ENCODE measurements around the gene ROBO3. TPM values are rescaled to one million over a fixed set of nuclear protein-coding genes. Genes with fewer than 3 reads are reported as not detected.

Gene ROBO3
- total and polyA plus RNA-seq, 12 donors: 1.7 to 87.4 (median 19.1) TPM

DNA sequence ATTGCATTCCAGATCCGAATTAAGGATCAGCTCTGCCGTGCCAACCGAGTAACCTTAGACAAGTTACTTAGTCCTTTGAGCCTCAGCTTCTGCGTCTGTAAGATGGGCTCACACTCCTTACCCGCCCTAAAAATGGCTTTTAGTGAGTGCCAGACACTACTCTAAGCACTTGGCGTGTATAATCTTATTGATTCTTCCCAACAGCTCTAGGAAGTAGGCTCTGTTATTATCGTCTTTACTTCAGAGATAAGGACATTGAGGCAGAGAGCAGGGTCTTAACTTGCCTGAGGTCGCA lies 21.7 kb upstream of the ROBO3 start:
- Histone ChIP-seq H3K27ac (no peak overlapping the region), H3K36me3 (replicated peaks in 1 of 2) (no peaks in the 10 kb centered on the region), H3K4me3 (no peak overlapping the region), H3K4me1 (replicated peaks in 1 of 2) (peaks cover 11 to 19% of the 10 kb centered on the region in 2 donors), H3K9me3 (replicated peaks in 1 of 3) (no peaks in the 10 kb centered on the region), H3K27me3 (peaks cover 96% of the 10 kb centered on the region)
- no peak for TF ChIP-seq POLR2A (IDR thresholded peaks at IDR 0.05)
- TF ChIP-seq, protein P1, sequence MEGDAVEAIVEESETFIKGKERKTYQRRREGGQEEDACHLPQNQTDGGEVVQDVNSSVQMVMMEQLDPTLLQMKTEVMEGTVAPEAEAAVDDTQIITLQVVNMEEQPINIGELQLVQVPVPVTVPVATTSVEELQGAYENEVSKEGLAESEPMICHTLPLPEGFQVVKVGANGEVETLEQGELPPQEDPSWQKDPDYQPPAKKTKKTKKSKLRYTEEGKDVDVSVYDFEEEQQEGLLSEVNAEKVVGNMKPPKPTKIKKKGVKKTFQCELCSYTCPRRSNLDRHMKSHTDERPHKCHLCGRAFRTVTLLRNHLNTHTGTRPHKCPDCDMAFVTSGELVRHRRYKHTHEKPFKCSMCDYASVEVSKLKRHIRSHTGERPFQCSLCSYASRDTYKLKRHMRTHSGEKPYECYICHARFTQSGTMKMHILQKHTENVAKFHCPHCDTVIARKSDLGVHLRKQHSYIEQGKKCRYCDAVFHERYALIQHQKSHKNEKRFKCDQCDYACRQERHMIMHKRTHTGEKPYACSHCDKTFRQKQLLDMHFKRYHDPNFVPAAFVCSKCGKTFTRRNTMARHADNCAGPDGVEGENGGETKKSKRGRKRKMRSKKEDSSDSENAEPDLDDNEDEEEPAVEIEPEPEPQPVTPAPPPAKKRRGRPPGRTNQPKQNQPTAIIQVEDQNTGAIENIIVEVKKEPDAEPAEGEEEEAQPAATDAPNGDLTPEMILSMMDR (IDR thresholded peaks at IDR 0.05): no peak
- 8 to 13% (median 12%) methylated on average over 7 to 8 of the region's 8 CpGs for WGBS, 4 donors
- DNase-seq: no peak
- intact Hi-C loops (cut with DNase I): no loop called here

DNA sequence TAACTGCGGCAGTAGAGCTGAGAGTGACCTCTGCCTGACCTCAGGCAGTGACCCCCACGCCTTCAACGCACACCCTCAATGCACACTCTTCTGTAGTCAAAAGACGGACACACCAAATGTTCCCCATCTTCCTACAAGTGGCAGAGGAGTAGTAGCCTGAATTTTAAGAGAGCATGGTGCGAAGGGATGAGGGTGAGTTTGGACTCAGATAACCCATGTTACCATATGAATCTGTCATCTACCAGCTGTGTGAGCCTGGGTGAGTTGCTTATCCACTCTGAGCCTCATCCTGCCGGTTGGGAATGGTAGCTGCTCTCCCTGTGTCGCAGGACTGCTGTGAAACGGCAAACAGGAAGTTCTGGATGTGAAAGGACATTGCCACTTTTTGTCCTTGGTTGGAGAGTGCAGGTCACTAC lies 20.6 kb upstream of the ROBO3 start:
- no peak overlapping the region for H3K4me3 ChIP-seq
- TF ChIP-seq POLR2A (IDR thresholded peaks at IDR 0.05): no peak
- TF ChIP-seq, protein P1 (IDR thresholded peaks at IDR 0.05): no peak
- DNase-seq: no peak
- H3K9me3 ChIP-seq (replicated peaks in 1 of 3): no peaks in the 10 kb centered on the region
- no peaks in the 10 kb centered on the region for H3K36me3 ChIP-seq (replicated peaks in 1 of 2)
- peaks cover 94% of the 10 kb centered on the region for H3K27me3 ChIP-seq
- 2 to 18% (median 7%) methylated on average over 5 to 8 of the region's 8 CpGs for WGBS, 4 donors
- intact Hi-C loops (cut with DNase I): no loop called here
- H3K4me1 ChIP-seq (replicated peaks in 1 of 2): peaks cover 6 to 12% of the 10 kb centered on the region in 2 donors
- H3K27ac ChIP-seq: no peak overlapping the region

DNA sequence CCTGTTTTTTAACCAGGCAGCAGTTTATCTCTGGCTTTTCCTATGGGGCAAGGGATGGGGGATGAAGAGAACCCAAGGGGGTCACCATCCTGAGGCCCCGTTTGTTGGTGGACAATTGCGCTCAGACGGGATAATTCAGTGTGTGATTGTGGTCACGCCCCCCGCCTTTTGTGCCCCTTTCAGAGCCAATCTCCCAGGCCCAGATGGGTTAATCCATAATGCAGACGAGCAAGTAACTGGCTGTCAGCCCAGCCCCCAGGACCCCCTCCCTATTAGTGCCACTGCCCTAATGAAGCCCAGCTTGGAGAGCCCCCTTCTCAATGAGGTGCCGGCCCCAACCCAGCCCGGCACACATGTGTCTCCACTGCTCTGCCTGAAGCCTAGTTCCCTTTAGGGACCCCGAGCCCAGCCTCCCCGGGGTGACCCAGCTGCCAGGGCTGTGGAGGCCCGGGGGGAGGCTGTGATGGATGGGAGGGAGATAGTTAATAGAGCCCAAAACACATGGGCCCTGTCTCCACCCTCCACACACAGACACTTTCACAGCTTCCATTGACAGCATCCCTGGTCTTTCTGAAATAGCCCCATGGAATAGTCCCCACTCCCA lies 19.1 kb upstream of the ROBO3 start:
- peaks cover 85% of the 10 kb centered on the region for H3K27me3 ChIP-seq
- H3K4me3 ChIP-seq: no peak overlapping the region
- H3K9me3 ChIP-seq (replicated peaks in 1 of 3): no peaks in the 10 kb centered on the region
- peaks cover 4 to 9% of the 10 kb centered on the region in 2 donors for H3K4me1 ChIP-seq (replicated peaks in 1 of 2)
- TF ChIP-seq, protein P1 (IDR thresholded peaks at IDR 0.05): no peak
- no peak for TF ChIP-seq POLR2A (IDR thresholded peaks at IDR 0.05)
- intact Hi-C loops (cut with DNase I): no loop called here
- no peak overlapping the region for H3K27ac ChIP-seq
- no peak for DNase-seq
- no peaks in the 10 kb centered on the region for H3K36me3 ChIP-seq (replicated peaks in 1 of 2)
- WGBS, 4 donors: 4 to 8% (median 5%) methylated on average over 4 to 11 of the region's 11 CpGs

DNA sequence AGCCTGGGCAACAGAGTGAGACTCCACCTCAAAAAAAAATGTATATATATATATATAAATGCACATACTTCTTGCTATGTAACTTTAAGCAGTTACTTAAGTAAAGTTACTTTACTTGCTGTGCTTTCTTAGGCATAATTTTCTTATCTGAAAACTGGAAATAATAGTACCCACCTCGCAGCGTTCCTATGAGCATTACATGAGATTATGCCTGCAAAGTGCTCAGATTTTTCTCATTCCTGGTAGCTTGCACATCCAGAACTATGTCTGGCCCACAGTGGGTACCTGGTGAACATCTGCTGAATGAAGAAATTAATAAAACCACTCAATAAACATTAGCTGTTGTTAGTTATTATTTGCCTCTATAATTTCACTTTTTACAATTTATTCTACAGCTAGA lies 6.1 kb upstream of the ROBO3 start:
- 72 to 93% (median 88%) methylated on average over 2 of the region's 2 CpGs for WGBS, 4 donors

More for the DNA sequence above, 6.1 kb upstream of the ROBO3 start:
- peaks cover 52% of the 10 kb centered on the region for H3K27me3 ChIP-seq
- H3K4me1 ChIP-seq (replicated peaks in 1 of 2): peaks cover 5 to 9% of the 10 kb centered on the region in 2 donors
- H3K9me3 ChIP-seq (replicated peaks in 1 of 3): no peaks in the 10 kb centered on the region
- no peaks in the 10 kb centered on the region for H3K36me3 ChIP-seq (replicated peaks in 1 of 2)
- H3K4me3 ChIP-seq: no peak overlapping the region
- TF ChIP-seq, protein P1 (IDR thresholded peaks at IDR 0.05): no peak
- TF ChIP-seq POLR2A (IDR thresholded peaks at IDR 0.05): no peak
- no peak overlapping the region for H3K27ac ChIP-seq
- DNase-seq: no peak
- intact Hi-C loops (cut with DNase I): no loop called here
